Muscle of arm (tissue), 12 donors: ENCODE data around the gene NTRK2. TPM values are rescaled to one million over a fixed set of nuclear protein-coding genes. Genes with fewer than 3 reads are reported as not detected.

ENCODE experiments used
- DNase-seq: peaks from one replicate; pipeline ENCODE4 v3.0.0-alpha.2; 2013
- polyA plus RNA-seq, 12 donors: library from polyadenylated mRNA; unstranded; fragments of 120-200 nt; gene quantifications; one replicate each; pipeline ENCODE4 v1.2.1, GENCODE V29; 2013; ENCODE audit not compliant: insufficient read length in 12 of 12

Gene NTRK2
- polyA plus RNA-seq, 12 donors = 13.7 to 57.4 (median 20.5) TPM; not detected in 1

DNA sequence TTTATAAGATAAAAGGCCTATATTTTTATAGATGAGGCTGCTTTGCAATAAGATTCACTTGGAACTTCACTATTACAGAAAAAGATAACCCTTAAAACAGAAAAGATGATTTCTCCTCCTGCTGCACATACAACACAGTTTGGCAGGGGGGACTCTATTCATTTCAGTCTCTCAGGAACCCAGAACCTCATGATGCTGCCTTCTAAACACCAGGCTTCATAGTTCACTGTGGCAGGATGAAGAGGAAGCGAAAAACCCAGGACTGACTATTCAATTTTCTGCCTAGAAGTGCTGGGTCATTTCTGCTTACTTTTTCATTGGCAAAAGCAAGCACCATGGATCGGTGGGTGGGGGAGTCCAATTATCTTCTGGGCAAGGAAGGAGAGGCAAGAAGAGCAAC, 179.5 kb downstream of the NTRK2 start:
- DNase-seq = no peak

DNA sequence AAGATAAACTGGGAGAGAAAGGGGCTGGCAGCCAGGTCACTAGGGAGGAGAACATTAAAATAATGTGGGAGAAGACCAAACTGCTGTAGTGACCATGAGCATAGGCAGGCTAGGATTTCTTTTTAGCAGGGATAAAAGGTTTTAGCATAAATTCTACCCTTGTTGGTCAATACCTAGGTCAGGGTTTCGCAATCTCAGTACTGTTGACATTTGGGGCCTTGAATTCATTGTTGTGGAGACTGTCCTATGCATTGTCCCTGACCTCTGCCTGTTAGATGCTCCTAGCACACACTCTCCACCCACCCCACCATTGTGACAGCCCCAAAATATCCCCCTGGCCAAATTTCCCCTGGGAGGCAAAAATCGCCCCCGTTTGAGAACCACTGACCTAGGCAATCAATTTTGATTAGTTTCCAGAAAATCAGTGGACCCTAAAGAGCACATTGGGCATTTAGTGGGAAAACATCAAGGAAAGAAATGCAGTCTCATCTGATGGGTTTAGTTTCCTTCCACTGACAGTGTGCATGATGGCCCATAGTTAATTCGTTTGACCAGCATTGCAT, 181.4 kb downstream of the NTRK2 start:
- DNase-seq = no peak

DNA sequence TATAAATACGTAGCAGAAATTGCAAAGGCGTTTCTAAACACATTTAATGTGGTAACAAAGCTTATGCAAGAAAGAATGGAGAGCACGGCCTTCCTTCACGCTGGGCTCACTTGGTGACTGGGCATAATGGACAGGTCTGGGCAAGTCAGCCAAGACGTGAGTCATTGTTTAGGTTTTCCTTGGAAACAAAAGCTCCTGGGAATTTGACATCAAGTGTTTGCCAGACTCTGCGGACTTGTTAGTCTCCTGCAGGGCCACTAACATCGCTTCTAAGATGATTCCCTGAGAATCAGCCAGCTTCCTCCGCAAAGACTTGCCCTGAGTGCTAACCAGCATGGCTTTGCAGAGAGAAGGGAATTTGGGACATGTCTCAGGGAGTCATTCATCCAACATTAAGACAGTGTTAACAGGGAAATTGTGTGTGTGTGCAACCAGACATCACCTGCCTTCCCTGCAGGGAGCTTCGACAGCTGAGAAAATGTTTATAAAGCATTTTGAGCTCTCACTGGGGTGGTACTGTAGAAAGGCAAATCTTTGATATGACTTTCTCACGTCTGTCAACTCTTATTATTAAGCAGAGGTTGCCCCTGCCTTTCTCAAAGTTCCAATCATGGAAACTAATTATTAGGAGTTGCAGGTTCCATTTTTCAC, 182.5 kb downstream of the NTRK2 start:
- DNase-seq = no peak

DNA sequence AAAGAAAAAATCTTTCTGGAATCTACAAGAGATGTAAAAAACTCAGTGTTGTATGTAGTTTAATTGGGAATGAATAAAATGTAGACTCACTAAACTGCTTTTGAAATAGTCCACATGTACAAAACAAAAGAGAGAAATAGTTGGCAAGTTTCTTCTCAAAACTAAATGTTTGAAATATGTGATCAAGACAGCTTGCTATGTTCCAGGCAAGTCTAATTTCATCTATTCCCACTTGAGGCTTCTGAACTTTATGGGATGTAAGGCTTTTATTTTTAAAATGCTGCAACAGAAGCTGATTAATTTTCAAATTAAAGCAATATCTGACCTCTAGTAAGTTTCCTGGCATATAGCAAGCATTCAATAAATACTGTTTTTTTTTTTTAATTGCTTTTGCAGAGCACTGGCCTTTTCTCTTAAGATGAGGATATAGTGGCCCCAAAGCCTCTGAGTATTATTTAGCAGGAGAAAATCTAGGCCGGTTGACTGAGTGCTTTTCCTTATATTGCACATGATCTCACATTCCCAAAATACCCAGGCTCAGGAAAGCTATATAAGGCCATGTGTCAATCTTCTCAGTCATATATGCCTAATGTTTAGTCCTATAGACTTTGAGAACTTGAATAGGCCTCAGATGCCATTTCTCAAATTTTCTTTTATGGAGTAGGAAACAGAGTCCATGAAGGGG, 183.2 kb downstream of the NTRK2 start:
- no peak for DNase-seq

DNA sequence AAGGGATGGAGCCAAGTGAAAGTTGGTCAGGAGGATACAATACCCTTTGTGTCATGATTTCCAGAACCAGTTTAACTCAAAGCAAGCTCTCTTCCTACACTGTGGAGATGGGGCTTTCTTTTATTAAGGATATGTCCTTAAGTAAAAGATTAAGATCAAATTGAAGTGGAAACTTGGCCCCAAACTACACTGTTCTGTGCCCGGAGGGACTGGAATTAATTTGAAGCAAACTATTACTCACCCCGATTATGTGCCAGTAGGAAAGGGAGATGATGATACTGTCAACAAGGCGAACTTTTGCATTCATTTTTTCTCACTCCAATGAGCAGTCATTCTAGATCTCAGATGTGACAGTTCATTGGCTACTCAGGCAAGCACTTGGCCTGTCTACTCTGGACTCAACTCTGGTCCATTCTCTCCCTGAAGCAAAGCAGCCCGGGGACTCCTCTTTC, 186.7 kb downstream of the NTRK2 start:
- peak; percentile 92 for DNase-seq

DNA sequence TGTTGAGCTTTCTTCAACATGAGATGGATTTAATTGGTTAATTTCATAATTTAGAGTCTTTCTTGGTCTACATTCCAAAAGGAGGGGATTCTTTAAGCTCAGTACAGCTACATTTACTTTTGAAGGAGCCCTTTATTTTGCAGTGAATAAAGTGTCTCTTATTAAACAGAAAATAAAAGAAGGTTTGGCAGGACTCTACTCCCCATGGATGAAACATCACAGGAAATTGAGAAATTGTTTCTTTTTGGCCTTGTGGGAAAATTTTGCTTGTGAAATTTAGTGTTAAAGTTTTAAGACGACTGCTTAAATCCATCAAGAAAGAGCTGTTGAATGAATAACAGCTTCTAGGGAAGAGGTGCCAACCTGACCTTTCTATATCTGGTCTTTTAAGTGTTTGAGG, 187.7 kb downstream of the NTRK2 start:
- DNase-seq = peak; percentile 49

DNA sequence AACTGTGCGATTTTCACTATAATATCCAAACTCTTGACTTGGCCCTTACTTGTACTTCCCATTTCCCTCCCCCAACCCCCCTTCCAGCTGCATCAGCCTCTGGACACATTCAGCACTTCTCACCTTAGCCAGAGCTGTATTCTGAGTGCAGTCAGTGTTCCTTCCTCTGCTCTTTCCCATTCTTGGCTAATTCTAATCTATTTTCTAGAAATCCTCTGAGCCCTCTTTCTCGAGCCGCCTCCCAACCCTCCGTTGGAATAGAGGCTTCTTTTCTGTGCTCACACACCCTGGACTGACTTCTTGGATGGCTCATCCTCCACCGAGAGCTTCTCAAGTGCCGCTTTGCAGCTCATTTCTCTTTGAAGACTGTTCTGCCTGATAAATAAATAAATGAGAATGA, 188.8 kb downstream of the NTRK2 start:
- DNase-seq = peak; percentile 74

DNA sequence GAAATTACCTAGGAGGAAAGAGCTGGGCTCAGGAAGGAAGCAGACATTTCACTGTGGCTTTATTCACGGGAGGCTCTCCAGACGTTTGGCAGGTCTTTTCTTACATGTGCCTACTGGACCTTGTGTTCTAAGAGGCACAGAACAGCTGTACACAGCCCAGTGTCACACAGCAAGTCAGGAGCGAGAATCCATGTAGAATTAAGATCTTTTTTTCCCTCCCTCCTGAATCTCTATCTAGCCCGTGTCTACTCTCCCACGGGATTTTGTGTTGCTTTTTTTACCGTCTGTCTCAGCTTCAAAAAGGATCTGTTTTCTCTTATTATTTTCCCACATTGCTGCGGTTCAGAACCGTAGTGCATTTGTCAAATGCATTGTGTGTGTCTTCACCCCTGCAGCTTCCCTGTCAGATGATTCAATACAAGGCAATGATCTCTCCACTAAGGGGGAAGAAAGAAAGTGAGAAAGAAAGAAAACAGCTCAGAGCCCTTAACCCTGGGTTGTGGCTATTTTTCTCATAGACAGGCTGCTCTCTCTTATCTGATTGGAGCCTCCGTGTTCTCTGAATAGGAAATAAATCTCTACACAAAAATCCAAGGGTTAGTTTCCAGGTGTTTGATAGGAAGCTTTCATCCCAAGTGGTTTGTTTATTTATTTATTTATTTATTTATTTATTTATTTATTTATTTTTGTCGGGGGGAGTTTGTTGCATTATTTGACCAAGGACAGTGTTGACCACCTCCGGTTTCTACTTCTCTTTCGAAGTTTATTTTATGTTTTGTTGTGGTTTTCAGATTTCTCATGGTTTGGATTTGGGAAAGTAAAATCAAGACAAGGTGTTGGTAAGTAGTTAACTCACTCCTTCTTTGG, 191.0 kb downstream of the NTRK2 start:
- DNase-seq = no peak

DNA sequence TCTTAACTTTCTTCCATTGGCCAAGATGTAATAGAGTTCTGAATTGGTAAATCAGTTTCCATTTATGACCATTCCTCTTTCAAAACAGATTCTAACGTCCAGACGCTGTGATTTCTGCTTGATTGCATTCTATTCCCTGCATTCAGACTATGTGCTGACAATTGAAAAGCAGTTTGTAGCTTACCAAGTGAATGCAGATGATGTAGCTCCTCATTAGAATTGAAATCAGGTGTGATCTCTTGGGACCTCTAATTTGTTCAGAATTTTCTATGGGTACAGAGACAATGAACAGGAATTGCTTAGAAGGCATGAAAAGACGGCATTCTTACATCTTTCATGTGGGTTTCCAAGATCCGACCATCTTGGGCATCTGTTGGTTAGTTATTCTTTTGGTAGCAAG, 191.9 kb downstream of the NTRK2 start:
- no peak for DNase-seq

DNA sequence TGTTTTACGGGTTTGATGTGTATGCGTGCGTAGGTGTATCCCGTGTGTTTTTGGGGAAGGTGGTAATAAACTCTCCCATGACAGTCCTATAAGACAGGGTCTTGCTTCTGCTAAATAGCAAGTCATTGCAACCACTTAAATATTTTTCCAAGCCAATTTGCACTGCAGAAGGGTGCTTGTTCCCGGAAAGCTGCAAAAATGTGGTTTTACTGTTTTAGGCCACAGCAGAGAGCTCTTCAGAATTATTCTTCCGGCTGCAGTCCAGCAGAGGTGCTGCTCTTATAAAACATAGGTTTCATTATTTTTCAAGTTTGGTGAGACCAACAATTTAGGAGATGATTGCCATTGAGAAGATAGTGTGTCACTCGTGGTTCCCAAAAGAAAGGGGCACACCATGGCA, 192.8 kb downstream of the NTRK2 start:
- DNase-seq = no peak

DNA sequence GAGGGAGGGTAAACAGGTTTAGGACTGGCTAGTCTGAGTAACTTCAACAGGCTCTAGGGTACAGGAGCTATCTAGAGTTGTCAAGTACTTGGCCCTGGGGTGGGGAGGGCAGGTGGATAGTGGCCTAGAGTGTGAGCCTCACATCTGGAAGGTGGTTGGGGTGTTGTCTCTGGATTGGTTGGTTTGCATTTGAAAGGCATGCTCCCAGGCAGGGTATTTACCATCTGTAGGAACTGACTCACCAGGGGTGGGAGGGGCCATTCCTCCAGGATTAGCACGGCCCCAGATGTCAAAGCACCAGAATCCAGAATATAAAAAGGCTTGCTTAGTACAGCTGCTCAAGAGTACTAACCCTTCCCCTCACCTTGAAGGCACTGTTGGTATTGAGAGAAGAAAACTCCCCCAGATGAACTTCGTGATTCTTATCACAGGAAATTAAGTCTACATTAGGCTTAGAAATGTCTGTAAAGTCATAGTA, 193.3 kb downstream of the NTRK2 start:
- DNase-seq = no peak

DNA sequence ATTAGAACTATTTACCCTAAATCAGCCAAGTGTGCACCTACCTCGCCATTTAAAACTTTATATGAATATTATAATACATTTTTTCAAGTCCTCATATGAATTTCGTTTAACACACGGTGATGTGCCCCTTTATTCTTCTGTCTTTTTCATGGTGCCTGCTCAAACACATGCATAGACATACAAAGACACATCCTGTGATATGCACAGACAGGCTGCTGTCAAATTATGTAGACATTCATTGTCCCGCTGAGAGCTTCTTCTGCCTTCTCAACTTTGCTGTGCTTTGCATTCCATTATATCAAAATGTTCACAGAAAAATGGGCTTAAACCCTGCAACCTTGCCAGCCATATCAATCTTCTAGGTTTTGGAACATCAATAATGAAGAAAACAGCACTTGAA, 193.8 kb downstream of the NTRK2 start:
- no peak for DNase-seq

DNA sequence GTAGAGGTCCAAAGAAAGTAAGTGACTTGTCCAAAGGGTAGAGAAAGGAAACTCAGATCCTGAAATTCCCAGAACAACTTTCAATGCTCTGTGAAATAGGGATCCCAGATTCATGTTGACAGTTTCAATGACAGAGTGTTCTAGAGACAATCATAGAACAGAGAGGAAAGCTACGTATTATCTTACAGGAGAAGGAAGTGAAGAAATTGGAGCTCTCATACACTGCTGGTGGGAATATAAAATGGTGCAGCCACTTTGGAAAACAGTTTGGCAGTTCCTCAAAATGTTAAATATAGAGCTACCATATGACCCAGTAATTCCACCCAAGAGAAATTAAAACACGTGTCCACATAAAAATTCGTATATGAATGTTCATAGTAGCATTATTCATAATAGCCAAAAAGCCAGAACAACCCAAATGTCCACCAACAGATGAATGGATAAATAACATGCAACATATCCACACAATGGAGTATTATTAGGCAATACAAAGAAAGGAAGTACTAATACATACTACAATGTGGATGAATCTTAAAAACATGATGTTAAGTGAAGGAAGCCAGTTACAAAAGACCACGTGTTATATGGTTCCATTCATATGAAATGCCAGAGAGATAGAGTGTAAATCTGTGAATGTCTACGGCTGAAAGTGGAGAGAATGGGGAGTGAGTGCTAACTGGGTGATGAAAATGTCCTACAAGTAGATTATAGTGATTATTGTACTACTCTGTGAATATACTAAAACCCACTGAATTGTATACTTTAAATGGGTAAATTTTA, 197.1 kb downstream of the NTRK2 start:
- DNase-seq = no peak

DNA sequence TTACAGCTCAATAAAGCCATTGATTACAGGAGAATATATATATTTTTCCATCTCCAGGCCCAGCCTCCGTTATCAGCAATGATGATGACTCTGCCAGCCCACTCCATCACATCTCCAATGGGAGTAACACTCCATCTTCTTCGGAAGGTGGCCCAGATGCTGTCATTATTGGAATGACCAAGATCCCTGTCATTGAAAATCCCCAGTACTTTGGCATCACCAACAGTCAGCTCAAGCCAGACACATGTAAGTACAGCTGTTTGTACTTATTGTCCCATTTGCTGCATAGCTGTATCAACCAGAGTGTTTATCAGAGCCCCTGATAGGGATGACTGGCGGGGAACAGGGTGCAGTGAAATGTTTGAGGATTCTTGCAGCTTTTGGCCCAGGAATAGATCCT, 197.7 kb downstream of the NTRK2 start:
- DNase-seq = peak; percentile 37

DNA sequence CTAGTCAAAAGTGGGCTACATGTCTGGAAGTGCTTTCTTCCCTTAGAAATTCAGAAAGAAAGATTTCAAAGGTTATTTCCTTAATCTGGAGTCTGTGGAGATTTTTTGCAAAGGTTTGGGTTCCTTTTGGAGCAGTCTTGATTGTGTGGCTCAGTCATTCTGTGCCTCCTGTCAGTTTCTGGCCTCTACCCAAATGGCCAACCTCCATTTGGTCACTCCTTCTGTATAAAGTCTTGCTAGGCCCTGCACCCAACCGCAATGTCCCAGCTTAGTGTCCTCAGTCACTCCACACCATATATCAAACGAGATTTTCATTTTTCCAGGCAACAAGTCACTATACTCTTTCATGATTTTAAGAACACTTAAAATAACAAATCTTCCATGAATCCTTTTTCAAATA, 199.6 kb downstream of the NTRK2 start:
- DNase-seq = no peak

DNA sequence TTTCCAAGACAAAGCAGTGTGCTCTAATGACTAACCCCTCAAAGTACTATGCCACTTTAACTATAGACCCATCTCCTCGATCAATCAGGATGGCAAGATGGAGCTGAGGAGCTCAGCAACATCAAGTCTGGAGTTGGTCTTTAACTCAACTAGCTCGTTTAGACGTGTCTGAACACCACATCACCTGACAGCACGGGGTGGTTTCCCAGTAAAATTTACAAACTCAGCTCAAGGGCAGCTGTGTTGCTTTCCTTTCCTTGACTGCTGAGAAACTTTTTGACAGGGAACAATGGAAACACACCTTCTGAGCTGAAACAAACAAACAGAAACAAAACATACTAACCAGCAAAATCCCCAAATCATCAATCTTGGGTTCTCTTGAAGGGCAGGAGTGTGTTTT, 202.5 kb downstream of the NTRK2 start:
- DNase-seq = no peak

DNA sequence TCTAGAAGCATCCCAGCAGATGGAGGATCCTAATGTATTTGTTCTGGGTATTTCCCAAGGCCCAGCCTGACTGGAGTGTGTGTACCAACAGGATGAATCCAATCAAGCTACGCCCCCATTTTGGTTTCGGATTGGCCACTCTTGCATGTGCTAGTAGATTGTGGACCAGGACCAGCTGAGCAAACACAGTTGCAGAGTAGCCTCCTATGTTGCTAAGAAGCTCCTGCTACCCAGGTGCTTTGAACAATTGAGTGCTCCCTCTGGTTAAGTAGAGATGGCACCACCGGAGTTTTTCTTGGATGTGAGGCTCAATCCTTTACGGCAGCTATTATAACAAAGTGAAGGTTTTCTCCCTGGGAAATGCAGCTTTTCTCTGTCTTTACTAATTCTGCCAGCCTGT, 204.5 kb downstream of the NTRK2 start:
- no peak for DNase-seq

DNA sequence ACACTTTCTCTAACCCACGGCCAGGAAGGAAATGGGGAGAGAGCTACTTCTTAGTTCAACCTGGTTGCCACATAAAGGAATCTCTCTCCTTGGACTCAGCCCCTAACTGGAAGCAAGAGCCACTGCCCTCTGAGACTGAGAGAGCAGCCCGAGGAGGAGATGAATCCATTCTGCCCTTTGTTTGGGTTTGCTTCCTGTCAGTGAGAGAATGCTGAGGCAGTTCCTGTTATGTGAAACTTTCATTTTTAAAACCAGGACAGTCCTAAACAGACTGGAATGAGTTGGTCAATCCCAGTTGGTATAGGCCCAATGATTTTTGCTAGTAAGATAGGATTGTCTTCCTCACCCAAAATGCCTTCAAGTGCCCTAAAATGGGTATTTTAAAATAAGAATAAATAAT, 205.1 kb downstream of the NTRK2 start:
- DNase-seq = no peak

DNA sequence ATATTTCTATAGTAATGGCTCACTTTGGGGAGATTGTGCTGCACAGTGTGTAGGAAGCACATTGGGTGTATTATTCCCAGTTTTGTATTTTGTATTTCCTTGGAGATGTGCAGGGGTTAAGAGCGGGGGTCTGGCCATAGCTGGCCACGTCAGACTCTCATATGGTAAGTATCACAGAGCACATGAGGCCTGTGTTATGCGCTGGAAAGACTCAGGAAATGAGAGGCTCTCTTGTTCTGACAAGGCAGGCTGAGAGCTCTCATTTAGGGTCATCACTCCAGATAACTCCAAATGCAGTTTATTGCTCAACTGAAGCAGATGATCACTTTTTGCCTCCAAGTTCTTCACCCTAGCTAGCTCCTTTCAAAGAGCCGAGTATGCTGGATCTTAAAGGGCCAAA, 205.7 kb downstream of the NTRK2 start:
- DNase-seq = no peak

DNA sequence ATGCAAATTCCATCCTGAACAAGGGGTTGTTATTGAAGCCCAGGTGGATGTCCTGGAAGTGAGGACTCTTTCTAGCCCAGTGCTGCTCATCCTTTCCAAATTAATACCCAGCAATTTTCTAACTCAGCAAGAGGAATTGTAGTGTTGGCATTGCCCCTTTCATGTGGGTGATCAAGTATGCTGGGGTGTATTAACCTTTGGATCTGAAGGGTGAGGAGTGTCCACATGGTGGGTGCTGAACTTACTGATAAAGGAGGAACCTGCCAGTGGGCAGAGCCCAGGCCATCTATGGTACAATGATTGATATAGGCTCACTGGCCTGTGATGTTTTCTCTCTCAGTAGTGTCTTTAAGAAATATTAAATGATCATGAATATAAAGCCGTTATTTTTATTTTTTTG, 210.1 kb downstream of the NTRK2 start:
- no peak for DNase-seq

DNA sequence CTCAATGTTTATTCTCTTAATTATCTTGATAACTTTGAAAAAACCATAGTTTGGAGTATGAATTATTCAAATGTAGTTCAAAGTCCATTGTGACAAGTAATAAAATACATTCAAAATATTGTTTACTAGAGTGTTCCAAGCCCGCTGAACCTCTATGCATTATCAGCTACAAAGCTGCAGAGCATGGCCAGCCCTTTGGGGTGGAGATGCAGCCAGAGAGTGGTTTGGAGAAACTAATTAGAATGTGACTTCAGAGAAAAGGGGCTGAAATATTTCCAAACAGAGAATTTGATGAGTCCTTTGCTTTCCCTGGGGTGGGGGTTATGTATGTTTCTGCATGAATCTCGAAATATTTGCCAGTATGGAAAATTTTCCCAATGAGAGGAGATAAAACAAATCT, 211.3 kb downstream of the NTRK2 start:
- no peak for DNase-seq

DNA sequence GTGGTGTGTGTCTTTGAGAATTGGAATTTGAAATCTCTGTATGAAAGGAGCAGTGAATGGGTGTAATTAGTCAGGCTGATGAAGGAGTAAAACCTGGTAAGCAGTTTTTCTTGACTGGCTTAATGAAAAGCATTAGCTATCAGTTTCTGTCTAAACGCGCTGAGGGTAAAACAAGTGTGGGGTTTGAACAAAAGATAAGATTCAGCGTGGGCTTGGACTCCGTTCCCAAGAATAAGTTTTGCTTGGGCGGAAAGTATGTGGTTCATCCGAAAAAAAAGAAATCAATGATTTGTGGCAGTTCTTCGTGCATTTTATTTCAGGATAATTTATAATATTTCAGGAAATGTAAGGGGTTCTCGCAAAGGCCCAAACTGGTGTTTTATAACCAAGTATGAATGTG, 217.3 kb downstream of the NTRK2 start:
- no peak for DNase-seq
